GM19372 (cell line): ENCODE measurements around the gene CLCN5.

Experiments
- ATAC-seq: cut with Tn5 transposase; IDR thresholded peaks from one replicate; pipeline ENCODE4 v1.9.1; 2021; ENCODE audit warnings: mild to moderate bottlenecking, low read depth, moderate library complexity; ENCODE audit not compliant: unreplicated experiment

CLCN5 gene

GRCh38 chrX:49922291-49923241 is at the start of gene CLCN5:
Gene CLCN5, plus strand, starts transcription at chrX:49922596. Its CDS starts 2,703 bp downstream, at chrX:49925299.
- ATAC-seq = peak; percentile 96

GRCh38 chrX:49876750-49877149 is 45.6 kb upstream of the CLCN5 start:
- ATAC-seq = no peak

- no peak for ATAC-seq
These were observed 44.8 kb upstream of the CLCN5 start for GRCh38 chrX:49877397-49878101.

GRCh38 chrX:49878128-49878833 is 44.1 kb upstream of the CLCN5 start:
- ATAC-seq = no peak

DNA sequence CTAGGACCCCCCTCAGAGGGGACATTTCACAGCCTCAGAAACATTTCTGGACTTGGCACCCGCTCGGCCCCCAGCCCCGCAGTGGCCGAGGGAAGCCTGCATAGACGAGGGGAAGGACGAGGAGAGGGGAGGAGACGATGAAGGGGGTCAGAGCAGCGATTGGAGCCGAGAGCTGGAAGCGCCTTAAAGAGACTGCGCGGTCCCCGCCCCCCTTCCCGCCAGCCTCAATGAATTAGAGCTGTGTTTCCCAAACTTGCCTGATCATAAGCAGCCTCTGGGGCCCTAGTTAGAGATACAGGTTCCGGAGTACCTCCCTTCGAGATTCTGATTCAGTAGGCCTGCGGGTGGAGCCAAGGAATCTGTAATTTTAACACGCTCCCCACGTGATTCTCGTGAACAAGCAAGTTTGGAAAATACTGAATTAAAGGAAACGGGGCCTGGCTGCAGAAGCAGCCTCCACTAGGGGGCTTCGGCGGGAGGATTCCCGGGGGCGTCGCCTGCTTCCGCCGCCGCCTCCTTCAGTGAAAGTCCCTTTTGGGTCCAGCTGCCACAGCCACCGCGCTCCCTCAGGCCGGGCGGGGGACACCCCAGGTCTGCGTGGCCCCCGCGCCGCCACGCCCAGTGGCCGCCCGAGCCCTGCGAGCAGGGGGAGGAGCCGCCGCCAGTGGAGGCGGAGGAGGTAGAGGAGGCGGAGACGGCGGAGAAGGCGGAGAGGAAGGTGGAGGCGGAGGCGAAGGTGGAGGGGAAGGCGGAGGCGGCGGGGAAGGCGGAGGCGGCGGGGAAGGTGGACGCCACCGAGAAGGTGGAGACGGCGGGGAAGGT is 43.4 kb upstream of the CLCN5 start, which contains the start of gene USP27X:
Gene USP27X, plus strand, starts transcription at position 651 of the 822 bp plus-strand sequence. CDS start 824 bp downstream, outside the sequence.
- ATAC-seq = peak; percentile 89

DNA sequence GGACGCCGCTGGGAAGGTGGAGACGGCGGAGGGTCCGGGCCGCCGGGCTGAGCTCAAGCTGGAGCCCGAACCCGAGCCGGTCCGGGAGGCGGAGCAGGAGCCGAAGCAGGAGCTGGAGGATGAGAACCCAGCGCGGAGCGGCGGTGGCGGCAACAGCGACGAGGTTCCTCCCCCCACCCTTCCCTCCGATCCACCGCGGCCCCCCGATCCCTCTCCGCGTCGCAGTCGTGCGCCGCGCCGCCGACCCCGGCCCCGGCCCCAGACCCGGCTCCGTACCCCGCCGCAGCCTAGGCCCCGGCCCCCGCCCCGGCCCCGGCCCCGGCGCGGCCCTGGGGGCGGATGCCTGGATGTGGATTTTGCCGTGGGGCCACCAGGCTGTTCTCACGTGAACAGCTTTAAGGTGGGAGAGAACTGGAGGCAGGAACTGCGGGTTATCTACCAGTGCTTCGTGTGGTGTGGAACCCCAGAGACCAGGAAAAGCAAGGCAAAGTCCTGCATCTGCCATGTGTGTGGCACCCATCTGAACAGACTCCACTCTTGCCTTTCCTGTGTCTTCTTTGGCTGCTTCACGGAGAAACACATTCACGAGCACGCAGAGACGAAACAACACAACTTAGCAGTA is 42.6 kb upstream of the CLCN5 start:
- no peak for ATAC-seq

DNA sequence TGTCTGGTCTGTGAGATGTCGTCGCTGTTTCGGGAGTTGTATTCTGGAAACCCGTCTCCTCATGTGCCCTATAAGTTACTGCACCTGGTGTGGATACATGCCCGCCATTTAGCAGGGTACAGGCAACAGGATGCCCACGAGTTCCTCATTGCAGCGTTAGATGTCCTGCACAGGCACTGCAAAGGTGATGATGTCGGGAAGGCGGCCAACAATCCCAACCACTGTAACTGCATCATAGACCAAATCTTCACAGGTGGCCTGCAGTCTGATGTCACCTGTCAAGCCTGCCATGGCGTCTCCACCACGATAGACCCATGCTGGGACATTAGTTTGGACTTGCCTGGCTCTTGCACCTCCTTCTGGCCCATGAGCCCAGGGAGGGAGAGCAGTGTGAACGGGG is 41.7 kb upstream of the CLCN5 start:
- no peak for ATAC-seq

DNA sequence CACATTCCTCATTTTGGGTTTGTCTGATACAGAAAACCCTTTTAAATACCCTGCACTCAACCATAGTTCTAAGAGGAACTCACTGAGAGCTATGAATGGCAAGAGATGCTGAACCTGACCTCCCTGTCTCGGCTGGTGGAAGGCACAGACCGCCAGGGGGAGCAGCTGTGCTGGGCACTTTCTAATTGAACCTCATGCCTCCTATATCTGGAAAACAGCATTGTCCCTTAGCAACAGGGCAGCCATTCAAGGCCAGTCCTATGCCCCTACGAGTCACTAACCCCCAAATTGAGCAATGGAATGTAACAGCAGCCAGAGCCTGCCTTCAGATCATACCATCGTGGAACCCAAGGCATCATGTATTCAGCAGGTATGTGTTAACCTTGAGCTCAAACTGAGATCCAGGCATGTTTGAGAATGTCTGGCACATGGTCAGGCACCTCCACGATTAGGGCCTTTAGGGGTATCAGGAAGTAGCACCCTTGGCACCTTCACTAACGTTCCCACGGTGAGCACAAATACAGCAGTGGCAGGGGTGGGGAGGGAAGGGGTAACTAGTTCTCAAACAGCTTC is 38.0 kb upstream of the CLCN5 start:
- ATAC-seq = no peak

GRCh38 chrX:49892542-49892941 is 29.9 kb upstream of the CLCN5 start:
- ATAC-seq = no peak

- ATAC-seq = no peak
These were observed 25.4 kb upstream of the CLCN5 start for GRCh38 chrX:49896951-49897350.

DNA sequence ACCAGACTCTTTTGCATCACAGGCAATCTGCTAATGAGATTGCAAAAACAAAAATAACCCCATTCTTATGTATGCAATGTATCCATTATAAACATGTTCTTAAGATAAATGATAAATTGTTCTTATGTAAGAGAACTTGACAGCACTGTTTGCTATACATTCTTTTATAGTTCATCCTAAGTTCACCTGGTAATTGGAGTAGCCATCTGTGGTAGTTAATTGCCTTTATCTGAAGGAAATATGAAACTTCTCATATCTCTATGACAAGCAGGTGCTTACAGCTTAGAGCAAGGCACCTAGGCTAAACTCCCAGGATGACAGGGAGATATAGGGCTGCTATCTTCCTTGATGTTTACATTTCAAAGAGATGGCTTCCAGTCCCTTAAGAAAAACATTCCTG is 21.3 kb upstream of the CLCN5 start:
- no peak for ATAC-seq

DNA sequence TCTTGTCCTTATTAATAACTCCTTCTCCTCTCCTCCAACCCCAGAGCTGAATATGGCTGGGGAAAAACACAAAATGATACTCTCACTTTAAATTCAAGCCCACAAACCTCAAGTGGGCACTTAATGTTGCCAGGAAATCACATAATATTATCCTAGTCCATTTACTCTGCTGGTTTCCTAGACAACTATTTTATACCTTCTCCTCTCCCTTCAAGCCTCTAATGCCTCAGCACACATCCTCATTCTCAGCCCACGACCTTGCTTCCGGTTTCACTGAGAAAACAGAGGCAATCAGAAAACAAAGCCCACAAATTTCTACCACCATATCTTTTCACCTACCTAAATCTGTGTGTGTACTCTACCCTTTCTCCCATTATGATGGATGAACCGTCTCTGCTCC is 12.1 kb upstream of the CLCN5 start:
- no peak for ATAC-seq

DNA sequence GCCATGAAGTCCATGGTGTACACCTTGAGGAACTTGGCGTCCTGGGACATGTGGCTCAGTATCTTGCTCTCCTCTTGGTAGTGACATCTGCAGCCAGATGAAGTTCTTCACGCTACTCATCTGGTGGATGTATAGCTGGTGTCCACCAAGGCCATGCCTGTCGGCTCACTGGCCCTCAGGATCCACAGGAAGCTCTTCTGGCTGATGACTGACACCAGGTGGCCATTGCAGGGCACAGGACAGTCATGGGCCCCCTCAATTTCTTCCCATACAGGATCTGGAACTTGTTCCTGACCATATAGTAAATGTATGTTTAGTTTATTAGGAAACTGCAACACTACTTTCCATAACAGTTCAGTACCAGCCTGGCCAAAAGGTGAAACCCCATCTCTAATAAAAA is 10.3 kb upstream of the CLCN5 start:
- ATAC-seq = no peak

GRCh38 chrX:49912861-49913260 is 9.5 kb upstream of the CLCN5 start:
- no peak for ATAC-seq

GRCh38 chrX:49915361-49916222 is 6.8 kb upstream of the CLCN5 start:
- peak; percentile 54 for ATAC-seq

DNA sequence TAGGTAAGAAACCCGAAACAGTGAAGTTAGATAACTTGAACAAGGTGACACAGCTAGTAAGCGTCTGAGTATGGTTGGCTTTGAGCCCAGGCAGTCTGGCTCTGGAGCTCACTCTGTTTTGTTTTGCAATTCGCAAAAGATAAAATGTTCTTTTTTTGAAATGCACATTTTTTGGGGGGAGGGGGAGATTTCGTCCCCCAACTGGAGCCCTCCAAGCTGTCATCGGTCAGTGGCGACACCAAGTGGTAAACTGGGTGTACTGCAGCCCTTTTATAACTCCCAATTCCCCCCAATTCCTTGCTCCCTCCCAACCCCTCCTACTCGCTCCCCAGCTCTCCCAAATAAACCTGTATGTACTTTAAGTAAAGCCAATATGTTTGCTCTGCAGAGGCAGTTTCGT is 2.8 kb upstream of the CLCN5 start:
- ATAC-seq = no peak

DNA sequence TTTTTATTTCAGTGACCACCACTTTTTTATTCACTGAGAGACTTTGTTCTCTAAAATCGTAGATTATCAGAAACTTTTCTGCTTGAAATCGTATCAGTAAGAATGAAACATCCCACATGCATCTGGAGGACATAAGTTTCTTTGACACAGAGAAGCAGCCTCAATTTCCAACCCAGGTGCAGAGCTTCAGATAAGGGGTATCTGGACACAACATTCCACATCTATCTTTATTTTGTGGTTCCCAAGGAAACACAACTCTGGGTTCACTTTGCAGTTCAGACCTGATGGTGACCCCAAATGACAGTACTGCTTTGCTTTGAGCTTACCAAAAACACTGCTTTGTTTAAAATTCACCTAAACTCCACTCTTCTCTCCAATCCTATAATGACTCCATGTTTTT is 1.3 kb upstream of the CLCN5 start:
- no peak for ATAC-seq

- no peak for ATAC-seq
These were observed 2.8 kb downstream of the CLCN5 start for GRCh38 chrX:49925176-49925575.
